ENCODE data around the gene DLG5. TPM values are rescaled to one million over a fixed set of nuclear protein-coding genes. Genes with fewer than 3 reads are reported as not detected.
A peak's percentile ranks its signal among the peaks of the same experiment; 100 is the strongest.

The DLG5 gene
- total and polyA plus RNA-seq, 2 experiments from 2014 or later = 4.4 to 27.9 TPM

DNA sequence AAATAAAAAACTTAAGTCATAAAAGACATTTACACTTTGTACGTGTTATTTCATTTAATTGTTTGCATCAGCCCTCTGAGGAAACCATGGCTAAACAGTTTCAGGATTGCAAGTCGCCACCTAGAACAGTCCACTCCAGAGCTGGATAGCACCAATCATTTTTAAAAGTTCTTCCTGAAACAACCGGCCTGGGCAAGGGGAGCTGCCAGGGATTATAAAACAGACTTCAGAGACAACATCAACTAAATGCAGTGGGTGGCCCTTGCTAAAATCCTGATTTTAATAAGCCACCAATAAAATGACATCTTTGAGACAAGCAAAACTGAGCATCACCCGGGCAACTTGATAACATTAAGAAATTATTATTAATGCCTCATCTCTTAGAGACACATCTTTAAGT is 13.5 kb downstream of the DLG5 start:
- no peak for DNase-seq
- Histone ChIP-seq H3K9me3 (ENCODE audit: low read depth) (no peaks in the 10 kb centered on the region), H3K79me2 (ENCODE audit: insufficient read depth) (peaks cover 99% of the 10 kb centered on the region), H4K20me1 (ENCODE audit: insufficient read depth) (peaks cover 18% of the 10 kb centered on the region), H3K36me3 (ENCODE audit: low read depth) (no peaks in the 10 kb centered on the region), H3K27me3 (replicated peaks; ENCODE audit: insufficient read depth) (no peaks in the 10 kb centered on the region), H3K4me2 (ENCODE audit: unreplicated experiment) (no peak overlapping the region), H3F3A (ENCODE audit: insufficient read depth) (no peaks in the 10 kb centered on the region), H3K4me3 (no peak overlapping the region), H2AFZ (no peak overlapping the region), H3K9me2 (ENCODE audit: insufficient read depth) (no peaks in the 10 kb centered on the region), H3K9ac (no peak overlapping the region), H3K27ac (no peak overlapping the region), H3K4me1 (ENCODE audit: insufficient read depth) (peaks cover 18% of the 10 kb centered on the region)
- in situ Hi-C loops (cut with MboI) = no loop called here
- 36 to 41% methylated on average over 4 of the region's 4 CpGs for WGBS, 2 experiments (ENCODE audit: low coverage in 1 of 2, low lambda C conversion rate in 2 of 2, missing lambda C conversion rate in 2 of 2)
- TF ChIP-seq EZH2phosphoT487 (IDR thresholded peaks at IDR 0.05; ENCODE audit: insufficient read depth, low read depth) = no peak
- TF ChIP-seq EZH2 (IDR thresholded peaks at IDR 0.05; ENCODE audit: insufficient read depth, poor library complexity, severe bottlenecking) = no peak

DNA sequence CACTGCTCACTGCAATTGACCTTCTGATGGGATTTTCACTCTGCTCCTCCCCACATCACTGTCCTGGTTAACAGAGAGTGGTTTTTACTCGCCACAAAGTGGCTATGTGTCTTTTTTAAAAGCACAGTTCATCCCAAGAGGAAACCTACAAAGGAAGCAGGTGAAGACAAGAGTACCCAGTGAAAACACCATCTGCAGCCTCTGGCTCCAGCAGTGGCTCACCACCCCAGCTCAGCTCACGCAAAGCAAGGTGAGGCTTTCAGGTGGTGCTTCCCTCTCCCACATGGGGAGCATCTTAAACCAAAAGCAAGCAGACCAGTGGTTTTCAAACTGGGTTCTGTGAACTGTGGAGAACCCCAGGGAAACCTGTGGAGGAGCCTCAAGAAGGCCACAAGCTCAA is 14.0 kb downstream of the DLG5 start:
- Histone ChIP-seq H3K4me3 (no peak overlapping the region), H3F3A (ENCODE audit: insufficient read depth) (no peaks in the 10 kb centered on the region), H3K4me2 (ENCODE audit: unreplicated experiment) (no peak overlapping the region), H3K79me2 (ENCODE audit: insufficient read depth) (peaks cover 99% of the 10 kb centered on the region), H3K27ac (no peak overlapping the region), H3K9me3 (ENCODE audit: low read depth) (no peaks in the 10 kb centered on the region), H3K9me2 (ENCODE audit: insufficient read depth) (no peaks in the 10 kb centered on the region), H4K20me1 (ENCODE audit: insufficient read depth) (peaks cover 18% of the 10 kb centered on the region), H3K4me1 (ENCODE audit: insufficient read depth) (peaks cover 18% of the 10 kb centered on the region), H3K36me3 (ENCODE audit: low read depth) (no peaks in the 10 kb centered on the region), H2AFZ (no peak overlapping the region), H3K9ac (no peak overlapping the region), H3K27me3 (replicated peaks; ENCODE audit: insufficient read depth) (no peaks in the 10 kb centered on the region)
- in situ Hi-C loops (cut with MboI) = no loop called here
- whole genome bisulfite sequencing, 2 experiments (ENCODE audit: low coverage in 1 of 2, low lambda C conversion rate in 2 of 2, missing lambda C conversion rate in 2 of 2) = 97 to 100% methylated on average over 2 of the region's 2 CpGs
- TF ChIP-seq EZH2phosphoT487 (IDR thresholded peaks at IDR 0.05; ENCODE audit: insufficient read depth, low read depth) = no peak
- TF ChIP-seq EZH2 (IDR thresholded peaks at IDR 0.05; ENCODE audit: insufficient read depth, poor library complexity, severe bottlenecking) = no peak
- DNase-seq = no peak

DNA sequence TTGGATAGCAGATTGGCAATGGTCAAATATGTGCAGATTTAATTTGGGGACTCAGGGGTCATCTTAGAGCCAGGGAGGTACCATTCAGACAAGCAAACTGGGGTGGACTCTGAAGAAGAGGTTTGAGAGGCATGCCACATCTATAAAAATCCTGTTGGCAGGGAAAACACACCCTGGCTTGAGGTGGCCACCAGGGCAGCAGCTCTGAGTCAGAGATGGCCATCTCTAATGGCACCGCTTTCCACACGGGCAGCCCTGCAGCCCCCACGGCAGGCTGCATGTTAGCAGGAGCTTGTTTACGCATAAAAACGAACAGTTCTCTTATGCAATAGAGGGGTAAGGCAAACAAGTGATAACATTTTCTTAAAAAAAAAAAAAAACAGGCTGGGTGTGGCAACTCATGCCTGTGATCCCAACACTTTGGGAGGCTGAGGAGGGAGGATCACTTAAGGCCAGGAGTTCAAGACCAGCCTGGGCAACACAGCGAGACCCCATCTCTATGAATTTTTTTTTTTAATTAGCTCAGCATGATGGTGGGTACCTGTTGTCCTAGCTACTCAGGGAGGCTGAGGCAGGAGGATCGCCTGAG is 14.9 kb downstream of the DLG5 start:
- TF ChIP-seq EZH2 (IDR thresholded peaks at IDR 0.05; ENCODE audit: insufficient read depth, poor library complexity, severe bottlenecking) = no peak
- no peaks in the 10 kb centered on the region for H3K9me3 ChIP-seq (ENCODE audit: low read depth)
- H3K4me2 ChIP-seq (ENCODE audit: unreplicated experiment) = no peak overlapping the region
- no peaks in the 10 kb centered on the region for H3F3A ChIP-seq (ENCODE audit: insufficient read depth)
- H3K4me3 ChIP-seq = no peak overlapping the region
- H3K9me2 ChIP-seq (ENCODE audit: insufficient read depth) = no peaks in the 10 kb centered on the region
- DNase-seq = peak; percentile 45
- H3K9ac ChIP-seq = no peak overlapping the region
- no peak overlapping the region for H3K27ac ChIP-seq
- 77 to 84% methylated on average over 7 of the region's 7 CpGs for WGBS, 2 experiments (ENCODE audit: low coverage in 1 of 2, low lambda C conversion rate in 2 of 2, missing lambda C conversion rate in 2 of 2)
- no peaks in the 10 kb centered on the region for H3K27me3 ChIP-seq (replicated peaks; ENCODE audit: insufficient read depth)
- peaks cover 18% of the 10 kb centered on the region; the same call in 1 of the 2 replicates for H4K20me1 ChIP-seq (ENCODE audit: insufficient read depth)
- no peaks in the 10 kb centered on the region for H3K36me3 ChIP-seq (ENCODE audit: low read depth)
- peaks cover 18% of the 10 kb centered on the region for H3K4me1 ChIP-seq (ENCODE audit: insufficient read depth)
- no peak overlapping the region for H2AFZ ChIP-seq
- in situ Hi-C loops (cut with MboI) = no loop called here
- peaks cover 99% of the 10 kb centered on the region for H3K79me2 ChIP-seq (ENCODE audit: insufficient read depth)

DNA sequence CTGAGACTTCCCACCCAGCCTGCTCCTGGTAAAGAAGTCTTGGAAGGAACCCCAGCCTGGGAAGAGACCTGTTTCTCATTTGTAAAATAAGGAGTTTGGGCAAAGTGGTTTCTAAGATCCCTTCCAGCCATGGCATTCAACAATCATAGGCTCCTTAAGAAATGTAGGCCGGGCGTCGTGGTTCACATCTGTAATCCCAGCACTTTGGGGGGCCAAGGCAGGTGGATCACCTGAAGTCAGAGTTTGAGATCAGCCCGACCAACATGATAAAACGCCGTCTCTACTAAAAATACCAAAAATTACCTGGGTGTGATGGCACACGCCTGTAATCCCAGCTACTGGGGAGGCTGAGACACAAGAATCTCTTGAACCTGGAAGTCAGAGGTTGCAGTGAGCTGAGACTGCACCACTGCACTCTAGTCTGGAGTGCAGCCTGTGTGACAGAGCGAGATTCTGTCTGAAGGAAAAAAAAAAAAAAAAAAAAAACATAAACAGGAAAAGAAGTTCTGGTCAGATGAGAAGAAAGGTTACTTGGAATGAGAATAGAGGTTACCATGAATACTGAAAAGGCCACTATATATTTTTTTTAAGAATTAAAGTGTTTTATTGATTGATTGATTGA is 15.9 kb downstream of the DLG5 start:
- no peaks in the 10 kb centered on the region for H3K27me3 ChIP-seq (replicated peaks; ENCODE audit: insufficient read depth)
- no peak overlapping the region for H2AFZ ChIP-seq
- peak overlapping the region; percentile 24; the same call in 1 of the 2 replicates for H3K27ac ChIP-seq
- in situ Hi-C loops (cut with MboI) = no loop called here
- H3K79me2 ChIP-seq (ENCODE audit: insufficient read depth) = peaks cover 99% of the 10 kb centered on the region
- peaks cover 17% of the 10 kb centered on the region for H3K4me1 ChIP-seq (ENCODE audit: insufficient read depth)
- no peaks in the 10 kb centered on the region for H3F3A ChIP-seq (ENCODE audit: insufficient read depth)
- no peaks in the 10 kb centered on the region for H3K9me3 ChIP-seq (ENCODE audit: low read depth)
- TF ChIP-seq EZH2 (IDR thresholded peaks at IDR 0.05; ENCODE audit: insufficient read depth, poor library complexity, severe bottlenecking) (no peak), EZH2phosphoT487 (IDR thresholded peaks at IDR 0.05; ENCODE audit: insufficient read depth, low read depth) (no peak)
- H3K4me3 ChIP-seq = no peak overlapping the region
- WGBS, 2 experiments (ENCODE audit: low coverage in 1 of 2, low lambda C conversion rate in 2 of 2, missing lambda C conversion rate in 2 of 2) = 70 to 78% methylated on average over 7 to 8 of the region's 8 CpGs
- H3K9me2 ChIP-seq (ENCODE audit: insufficient read depth) = no peaks in the 10 kb centered on the region
- H4K20me1 ChIP-seq (ENCODE audit: insufficient read depth) = peaks cover 11% of the 10 kb centered on the region; the same call in 1 of the 2 replicates
- H3K9ac ChIP-seq = peak overlapping the region; percentile 50; the same call in 1 of the 2 replicates
- no peak for DNase-seq
- peak overlapping the region; percentile 13 for H3K4me2 ChIP-seq (ENCODE audit: unreplicated experiment)
- H3K36me3 ChIP-seq (ENCODE audit: low read depth) = no peaks in the 10 kb centered on the region
